ENCODE data around the gene FRRS1. TPM values are rescaled to one million over a fixed set of nuclear protein-coding genes. Genes with fewer than 3 reads are reported as not detected.

The FRRS1 gene
- polyA plus RNA-seq, 1 donor (not counting 4 experiments of a cell fraction or from before 2014, with no cell fraction given): 11.2 TPM

DNA sequence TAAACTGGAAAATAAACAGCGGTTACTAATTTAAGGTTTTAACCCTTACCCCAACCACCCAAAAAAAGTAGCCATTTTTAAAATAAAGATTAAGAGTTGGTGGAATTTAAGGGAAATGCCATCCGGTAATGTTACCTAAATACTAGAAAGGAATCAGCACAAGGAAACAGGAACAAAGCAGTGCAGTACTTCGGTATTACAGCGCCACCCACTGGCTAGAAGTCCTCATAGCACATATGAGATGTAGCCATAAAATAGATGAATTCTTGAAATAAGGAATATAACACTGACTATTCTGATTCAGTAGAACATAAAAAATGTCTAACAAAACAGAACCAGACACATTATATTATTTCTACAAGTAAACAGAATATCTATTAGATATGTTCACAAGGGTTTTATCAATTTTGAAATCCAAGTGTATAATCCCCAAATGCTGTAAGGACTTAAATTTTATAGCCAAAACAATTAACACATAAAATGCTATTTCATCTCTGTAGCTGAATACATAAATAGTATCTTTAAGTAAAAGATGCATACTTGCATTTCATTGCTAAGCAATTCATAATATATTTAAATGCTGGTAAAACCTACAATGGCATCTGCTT lies 58.8 kb downstream of the FRRS1 start:
- Histone ChIP-seq H3K79me2 (ENCODE audit: control insufficient read depth, insufficient read depth, low read length) (no peaks in the 10 kb centered on the region), H3K9me3 (ENCODE audit: control insufficient read depth, low read depth, low read length) (no peaks in the 10 kb centered on the region), H3K9ac (ENCODE audit: control insufficient read depth, extremely low read depth, insufficient read depth, low read length) (no peak overlapping the region), H3K36me3 (ENCODE audit: control insufficient read depth in 2 of 2, extremely low read depth in 1 of 2, insufficient read depth in 2 of 2, low read length in 2 of 2) (peaks cover 0 to 2% of the 10 kb centered on the region in 2 experiments), H3K4me2 (ENCODE audit: control insufficient read depth, extremely low read depth, insufficient read depth, low read depth, low read length) (no peak overlapping the region), H3K27me3 (ENCODE audit: control insufficient read depth, extremely low read depth, insufficient read depth, low read length) (no peaks in the 10 kb centered on the region), H3K4me1 (ENCODE audit: control insufficient read depth, extremely low read depth, insufficient read depth, low read length) (no peaks in the 10 kb centered on the region), H3K27ac (ENCODE audit: control insufficient read depth, insufficient read depth, low read length) (no peak overlapping the region), H2AFZ (ENCODE audit: control insufficient read depth, low read length) (no peak overlapping the region), H3K9me1 (ENCODE audit: control insufficient read depth, extremely low read depth, insufficient read depth, low read length) (no peaks in the 10 kb centered on the region), H3K4me3 (ENCODE audit: control insufficient read depth in 2 of 3, extremely low read depth in 1 of 3, insufficient read depth in 2 of 3, low read depth in 1 of 3, low read length in 3 of 3) (no peak overlapping the region), H4K20me1 (ENCODE audit: control insufficient read depth, extremely low read depth, insufficient read depth, low read length) (no peaks in the 10 kb centered on the region)
- no peak for FAIRE-seq
- DNase-seq (ENCODE audit: low read depth, low spot score): no peak
- TF ChIP-seq CTCF (optimal IDR thresholded peaks at IDR 0.05 in 1 of 3, IDR thresholded peaks at IDR 0.05 in 1 of 3, conservative IDR thresholded peaks at IDR 0.05 in 1 of 3; ENCODE audit: extremely low read depth in 1 of 3, insufficient read depth in 2 of 3, low read length in 3 of 3) (peak; percentile 66 to 79 (median 78)), EZH2 (IDR thresholded peaks at IDR 0.05; ENCODE audit: low read length) (no peak)
- dilution Hi-C loops (cut with MboI; ENCODE audit: extremely low pct_ligation_motif_present, low sequenced_read_pairs): no loop called here

DNA sequence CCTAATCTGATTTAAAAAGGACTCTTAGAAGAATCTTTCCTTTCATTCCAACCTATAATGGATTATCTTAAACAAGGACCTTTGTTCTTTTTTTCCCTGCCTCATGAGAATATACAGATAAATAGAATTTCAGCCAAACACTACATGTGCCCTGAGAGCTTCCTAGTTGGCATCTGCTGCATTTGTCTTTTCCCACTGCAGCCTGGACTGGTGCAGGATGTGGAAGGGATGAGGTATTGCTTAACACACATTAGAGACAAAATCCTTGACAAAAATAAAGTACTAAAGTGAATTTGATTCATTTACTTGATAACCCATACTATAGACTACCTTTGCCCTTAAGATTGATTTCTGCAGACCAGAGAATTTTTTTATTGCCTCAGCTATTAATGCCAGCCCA lies 61.0 kb downstream of the FRRS1 start:
- no peaks in the 10 kb centered on the region for H3K27me3 ChIP-seq (ENCODE audit: control insufficient read depth, extremely low read depth, insufficient read depth, low read length)
- TF ChIP-seq CTCF (optimal IDR thresholded peaks at IDR 0.05 in 1 of 3, IDR thresholded peaks at IDR 0.05 in 1 of 3, conservative IDR thresholded peaks at IDR 0.05 in 1 of 3; ENCODE audit: extremely low read depth in 1 of 3, insufficient read depth in 2 of 3, low read length in 3 of 3) (no peak), EZH2 (IDR thresholded peaks at IDR 0.05; ENCODE audit: low read length) (no peak)
- dilution Hi-C loops (cut with MboI; ENCODE audit: extremely low pct_ligation_motif_present, low sequenced_read_pairs): no loop called here
- no peak overlapping the region for H3K4me2 ChIP-seq (ENCODE audit: control insufficient read depth, extremely low read depth, insufficient read depth, low read depth, low read length)
- H3K4me1 ChIP-seq (ENCODE audit: control insufficient read depth, extremely low read depth, insufficient read depth, low read length): no peaks in the 10 kb centered on the region
- H3K9me3 ChIP-seq (ENCODE audit: control insufficient read depth, low read depth, low read length): no peaks in the 10 kb centered on the region
- no peak for FAIRE-seq
- no peaks in the 10 kb centered on the region for H3K79me2 ChIP-seq (ENCODE audit: control insufficient read depth, insufficient read depth, low read length)
- no peak overlapping the region for H3K4me3 ChIP-seq (ENCODE audit: control insufficient read depth in 2 of 3, extremely low read depth in 1 of 3, insufficient read depth in 2 of 3, low read depth in 1 of 3, low read length in 3 of 3)
- H3K36me3 ChIP-seq (ENCODE audit: control insufficient read depth in 2 of 2, extremely low read depth in 1 of 2, insufficient read depth in 2 of 2, low read length in 2 of 2): peaks cover 0 to 2% of the 10 kb centered on the region in 2 experiments
- no peak overlapping the region for H3K9ac ChIP-seq (ENCODE audit: control insufficient read depth, extremely low read depth, insufficient read depth, low read length)
- H2AFZ ChIP-seq (ENCODE audit: control insufficient read depth, low read length): no peak overlapping the region
- no peak for DNase-seq (ENCODE audit: low read depth, low spot score)
- no peaks in the 10 kb centered on the region for H4K20me1 ChIP-seq (ENCODE audit: control insufficient read depth, extremely low read depth, insufficient read depth, low read length)
- no peaks in the 10 kb centered on the region for H3K9me1 ChIP-seq (ENCODE audit: control insufficient read depth, extremely low read depth, insufficient read depth, low read length)
- no peak overlapping the region for H3K27ac ChIP-seq (ENCODE audit: control insufficient read depth, insufficient read depth, low read length)
